ENCODE data around the gene ZFP91. TPM values are rescaled to one million over a fixed set of nuclear protein-coding genes. Genes with fewer than 3 reads are reported as not detected.

The ZFP91 gene
- total RNA-seq, 3 donors from 2014 or later (not counting 1 experiment from before 2014, with no cell fraction given) = 54.8 to 61.8 (median 57.8) TPM

- ATAC-seq (peak; percentile 32 to 67 (median 47)), DNase-seq (peak; percentile 91 to 97)
- Histone ChIP-seq H3K4me1 (ENCODE audit: control insufficient read depth, insufficient read depth, low read length) (peaks cover 29% of the 10 kb centered on the region), H3K4me3 (ENCODE audit: low read length) (peak overlapping the region; percentile 90), H3K9me3 (ENCODE audit: control insufficient read depth, insufficient read depth, low read length) (no peaks in the 10 kb centered on the region), H3K36me3 (ENCODE audit: control insufficient read depth, insufficient read depth, low read length) (peaks cover 2% of the 10 kb centered on the region), H3K27me3 (ENCODE audit: control insufficient read depth, insufficient read depth, low read length) (no peaks in the 10 kb centered on the region), H3K27ac (ENCODE audit: low read length) (peak overlapping the region; percentile 99)
- Mint-ChIP-seq H3K36me3 (no peaks in the 10 kb centered on the region), H3K4me3 (peak overlapping the region; percentile 91), H3K27me3 (ENCODE audit: low read depth in 2 of 2) (peaks cover 0 to 3% of the 10 kb centered on the region in 2 donors), H3K27ac (peak overlapping the region; percentile 99 to 100), H3K4me1 (peaks cover 77 to 81% of the 10 kb centered on the region in 2 donors), H3K9me3 (no peaks in the 10 kb centered on the region)
- intact Hi-C loops (cut with micrococcal nuclease) = loop anchor here (1.0 to 10.0 kb wide), 9 partner anchors 11 to 1049 kb away; partner anchors contain the start of genes FAM111A, MED19, SELENOH and TIMM10
- TF ChIP-seq CTCF (IDR thresholded peaks at IDR 0.05) = peak; percentile 80
- WGBS (ENCODE audit: insufficient coverage) = under 1% methylated on average over 74 of the region's 78 CpGs
Observed at GRCh38 chr11:58579192-58580129, 598 bp downstream of the ZFP91 start.

GRCh38 chr11:58580311-58580710, 1.4 kb downstream of the ZFP91 start:
- no peak for ATAC-seq
- peaks cover 27% of the 10 kb centered on the region for H3K4me1 ChIP-seq (ENCODE audit: control insufficient read depth, insufficient read depth, low read length)
- H3K27ac ChIP-seq (ENCODE audit: low read length) = peak overlapping the region; percentile 99
- no peaks in the 10 kb centered on the region for H3K27me3 ChIP-seq (ENCODE audit: control insufficient read depth, insufficient read depth, low read length)
- H3K4me1 Mint-ChIP-seq = peaks cover 68 to 73% of the 10 kb centered on the region in 2 donors
- peak overlapping the region; percentile 90 for H3K4me3 ChIP-seq (ENCODE audit: low read length)
- DNase-seq = no peak
- TF ChIP-seq CTCF (IDR thresholded peaks at IDR 0.05) = no peak
- H3K4me3 Mint-ChIP-seq = peak overlapping the region; percentile 91
- H3K36me3 ChIP-seq (ENCODE audit: control insufficient read depth, insufficient read depth, low read length) = peaks cover 2% of the 10 kb centered on the region
- H3K9me3 ChIP-seq (ENCODE audit: control insufficient read depth, insufficient read depth, low read length) = no peaks in the 10 kb centered on the region
- no peaks in the 10 kb centered on the region for H3K9me3 Mint-ChIP-seq
- peak overlapping the region; percentile 99 to 100 for H3K27ac Mint-ChIP-seq
- intact Hi-C loops (cut with micrococcal nuclease) = no loop called here
- peaks cover 0 to 3% of the 10 kb centered on the region in 2 donors for H3K27me3 Mint-ChIP-seq (ENCODE audit: low read depth in 2 of 2)
- WGBS (ENCODE audit: insufficient coverage) = no CpG with 5 or more reads among the region's 2 CpGs
- H3K36me3 Mint-ChIP-seq = no peaks in the 10 kb centered on the region

DNA sequence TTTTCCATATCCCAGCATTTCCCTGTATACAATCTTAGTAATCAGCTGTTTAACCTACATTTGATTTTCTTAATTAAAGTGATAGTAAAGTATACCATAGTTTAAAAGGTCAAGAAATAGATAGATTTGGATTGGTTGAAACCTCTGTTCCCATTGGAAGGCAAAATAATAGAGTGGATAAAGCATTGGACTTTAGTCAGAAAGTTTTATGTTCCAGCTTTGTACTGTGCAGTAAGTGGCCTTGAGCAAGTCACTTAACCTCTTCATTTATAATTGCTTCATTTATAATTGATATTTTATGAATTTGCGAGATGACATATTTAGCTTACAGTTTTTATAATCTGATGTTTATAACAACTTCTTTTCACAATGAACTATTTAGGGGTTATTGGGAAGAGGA, 3.6 kb downstream of the ZFP91 start:
- no peak overlapping the region for H3K4me3 Mint-ChIP-seq
- H3K4me1 ChIP-seq (ENCODE audit: control insufficient read depth, insufficient read depth, low read length) = peaks cover 9% of the 10 kb centered on the region

More for the DNA sequence above, 3.6 kb downstream of the ZFP91 start:
- Mint-ChIP-seq H3K9me3 (no peaks in the 10 kb centered on the region), H3K4me1 (peaks cover 64 to 65% of the 10 kb centered on the region in 2 donors), H3K27ac (peak overlapping the region in 1 of 2 donors; percentile 34), H3K27me3 (ENCODE audit: low read depth in 2 of 2) (peaks cover 0 to 3% of the 10 kb centered on the region in 2 donors), H3K36me3 (no peaks in the 10 kb centered on the region)
- intact Hi-C loops (cut with micrococcal nuclease) = no loop called here
- H3K9me3 ChIP-seq (ENCODE audit: control insufficient read depth, insufficient read depth, low read length) = no peaks in the 10 kb centered on the region
- no peaks in the 10 kb centered on the region for H3K27me3 ChIP-seq (ENCODE audit: control insufficient read depth, insufficient read depth, low read length)
- DNase-seq (no peak), ATAC-seq (no peak)
- H3K36me3 ChIP-seq (ENCODE audit: control insufficient read depth, insufficient read depth, low read length) = peaks cover 10% of the 10 kb centered on the region
- no peak overlapping the region for H3K4me3 ChIP-seq (ENCODE audit: low read length)
- no CpG with 5 or more reads among the region's 1 CpG for WGBS (ENCODE audit: insufficient coverage)
- H3K27ac ChIP-seq (ENCODE audit: low read length) = no peak overlapping the region
- no peak for TF ChIP-seq CTCF (IDR thresholded peaks at IDR 0.05)
